ENCODE data around the gene PDZRN4. TPM values are rescaled to one million over a fixed set of nuclear protein-coding genes. Genes with fewer than 3 reads are reported as not detected.

PDZRN4 gene
- total RNA-seq, result 10 to 100 TPM in 1 of 4 donors, 1 to 10 TPM in 3; 1.1 to 14.0 (median 4.5) TPM

- no peak for TF ChIP-seq CTCF (IDR thresholded peaks at IDR 0.05)
- no peak for TF ChIP-seq POLR2A (IDR thresholded peaks at IDR 0.05)
- Histone ChIP-seq H3K27ac (peak within 1 kb of the TSS in 1 of 4 donors; percentile 85), H3K4me3 (peak within 1 kb of the TSS; percentile 20 to 52 (median 28)), H3K27me3 (no peaks in the 10 kb centered on the region), H3K9me3 (no peaks in the 10 kb centered on the region), H3K4me1 (no peaks in the 10 kb centered on the region), H3K36me3 (no peaks in the 10 kb centered on the region)
- peak in 1 of 3 donors; percentile 46 for DNase-seq
Observed at GRCh38 chr12:41188058-41188840, at the start of gene PDZRN4. Gene PDZRN4 (plus strand): TSS chr12:41188320.

- Histone ChIP-seq H3K36me3 (no peaks in the 10 kb centered on the region), H3K27me3 (no peaks in the 10 kb centered on the region), H3K4me3 (no peak overlapping the region), H3K4me1 (no peaks in the 10 kb centered on the region), H3K9me3 (no peaks in the 10 kb centered on the region), H3K27ac (no peak overlapping the region)
- no peak for DNase-seq
- TF ChIP-seq POLR2A (IDR thresholded peaks at IDR 0.05) (no peak), CTCF (IDR thresholded peaks at IDR 0.05) (no peak)
Observed at GRCh38 chr12:41140117-41140516, 48.0 kb upstream of the PDZRN4 start.

GRCh38 chr12:41141104-41141503 is 47.0 kb upstream of the PDZRN4 start:
- Histone ChIP-seq H3K27me3 (no peaks in the 10 kb centered on the region), H3K27ac (no peak overlapping the region), H3K4me3 (no peak overlapping the region), H3K4me1 (no peaks in the 10 kb centered on the region), H3K36me3 (no peaks in the 10 kb centered on the region), H3K9me3 (no peaks in the 10 kb centered on the region)
- DNase-seq, result no peak
- TF ChIP-seq CTCF (IDR thresholded peaks at IDR 0.05) (no peak), POLR2A (IDR thresholded peaks at IDR 0.05) (no peak)

GRCh38 chr12:41142376-41142775 is 45.7 kb upstream of the PDZRN4 start:
- Histone ChIP-seq H3K4me1 (no peaks in the 10 kb centered on the region), H3K36me3 (no peaks in the 10 kb centered on the region), H3K27ac (no peak overlapping the region), H3K9me3 (no peaks in the 10 kb centered on the region), H3K4me3 (no peak overlapping the region), H3K27me3 (no peaks in the 10 kb centered on the region)
- DNase-seq, result no peak
- TF ChIP-seq CTCF (IDR thresholded peaks at IDR 0.05), result no peak
- TF ChIP-seq POLR2A (IDR thresholded peaks at IDR 0.05), result no peak

- no peaks in the 10 kb centered on the region for H3K4me1 ChIP-seq
- H3K9me3 ChIP-seq, result no peaks in the 10 kb centered on the region
- no peak overlapping the region for H3K4me3 ChIP-seq
- DNase-seq, result no peak
- no peaks in the 10 kb centered on the region for H3K27me3 ChIP-seq
- no peaks in the 10 kb centered on the region for H3K36me3 ChIP-seq
- no peak overlapping the region for H3K27ac ChIP-seq
- TF ChIP-seq POLR2A (IDR thresholded peaks at IDR 0.05), result no peak
Observed at GRCh38 chr12:41151793-41152192, 36.3 kb upstream of the PDZRN4 start.

- H3K9me3 ChIP-seq, result no peaks in the 10 kb centered on the region
- H3K36me3 ChIP-seq, result no peaks in the 10 kb centered on the region
- H3K4me1 ChIP-seq, result no peaks in the 10 kb centered on the region
- no peaks in the 10 kb centered on the region for H3K27me3 ChIP-seq
- H3K4me3 ChIP-seq, result no peak overlapping the region
- no peak overlapping the region for H3K27ac ChIP-seq
- DNase-seq, result no peak
- TF ChIP-seq POLR2A (IDR thresholded peaks at IDR 0.05) (no peak), CTCF (IDR thresholded peaks at IDR 0.05) (no peak)
Observed at GRCh38 chr12:41162461-41162860, 25.7 kb upstream of the PDZRN4 start.

Data from Peyer's patch (tissue), 4 donors.